Endothelial cell of umbilical vein (primary cell): ENCODE measurements around the gene ABLIM1. TPM values are rescaled to one million over a fixed set of nuclear protein-coding genes. Genes with fewer than 3 reads are reported as not detected.

Experiments
- BruUV-seq: library from RNA; stranded (reverse); fragments of 400-500 nt; replicated peaks from 2 replicates; lab custom pipeline; 2021; lab: Mats Ljungman, UMichigan
- CTCF ChIA-PET: fragments of 300-600, 350-600 bp; sonication (Branson Sonifier 250); formaldehyde crosslinking; loops from one replicate; lab custom pipeline; 2021; ENCODE audit warnings: antibody characterized with exemption, inconsistent platforms; lab: Charles Lee
- POLR2A ChIA-PET: fragments of 300-600, 350-600 bp; sonication (Branson Sonifier 250); formaldehyde crosslinking; loops from one replicate; lab custom pipeline; 2021; ENCODE audit warnings: antibody characterized with exemption, inconsistent platforms; lab: Charles Lee
- DNase-seq: peaks from one replicate; pipeline ENCODE4 v3.0.0-alpha.2; 2011; ENCODE audit warnings: low read depth, low spot score
- FAIRE-seq: peaks from 2 replicates; lab custom pipeline; 2011; peaks lifted over from hg19 to GRCh38; lab: Jason Lieb, UNC
- H2AFZ ChIP-seq: 2 replicates; pipeline ENCODE4 v1.6.0; 2012; ENCODE audit warnings: low read depth, low read length, control low read depth, inconsistent platforms
- H3K27ac ChIP-seq: 2 replicates; pipeline ENCODE4 v1.5.1; 2011; ENCODE audit warnings: low read depth, mild to moderate bottlenecking, control low read depth, low read length, moderate library complexity; ENCODE audit not compliant: insufficient read depth
- H3K27me3 ChIP-seq, 2 experiments: 2 replicates each; pipeline versions ENCODE4 v1.6.0 to v1.6.1; 2011; ENCODE audit warnings: low read length in 2 of 2, mixed read lengths in 1 of 2; ENCODE audit not compliant: control insufficient read depth in 2 of 2, insufficient read depth in 2 of 2
- H3K36me3 ChIP-seq, 2 experiments: 2 replicates in 1 of 2; 3 replicates in 1 of 2; pipeline ENCODE4 v1.5.1; 2011; ENCODE audit warnings: low read length in 2 of 2, mild to moderate bottlenecking in 1 of 2, moderate library complexity in 1 of 2; ENCODE audit not compliant: control insufficient read depth in 2 of 2, insufficient read depth in 2 of 2; ENCODE audit errors: extremely low read depth in 1 of 2
- H3K4me1 ChIP-seq: 3 replicates; pipeline ENCODE4 v1.5.1; 2011; ENCODE audit warnings: mild to moderate bottlenecking, low read length; ENCODE audit not compliant: control insufficient read depth, insufficient read depth; ENCODE audit errors: extremely low read depth
- H3K4me2 ChIP-seq: 2 replicates; pipeline ENCODE4 v1.6.1; 2011; ENCODE audit warnings: low read length, control low read depth, mixed read lengths; ENCODE audit not compliant: insufficient read depth
- H3K4me3 ChIP-seq, 3 experiments: fragments of 200-600 bp in 1 of 3; sonication (generic), shearing (Covaris generic) in 1 of 3; replicated peaks in 1 of 3; 2 replicates each; pipeline ENCODE4 v1.5.1; 2011 to 2016; ENCODE audit warnings: control low read depth in 3 of 3, low read length in 3 of 3, mild to moderate bottlenecking in 2 of 3, inconsistent platforms in 1 of 3, low read depth in 1 of 3, moderate library complexity in 1 of 3; ENCODE audit not compliant: insufficient read depth in 1 of 3
- H3K79me2 ChIP-seq: 2 replicates; pipeline ENCODE4 v1.6.0; 2012; ENCODE audit warnings: low read length, inconsistent platforms; ENCODE audit not compliant: control insufficient read depth, insufficient read depth
- H3K9ac ChIP-seq: replicated peaks from 2 replicates; pipeline ENCODE3; 2011; ENCODE audit warnings: low read length, control low read depth; ENCODE audit not compliant: insufficient read depth; ENCODE audit errors: extremely low read depth
- H3K9me1 ChIP-seq: replicated peaks from 3 replicates; pipeline ENCODE4 v1.6.0; 2011; ENCODE audit warnings: mild to moderate bottlenecking, low read length; ENCODE audit not compliant: control insufficient read depth, insufficient read depth; ENCODE audit errors: extremely low read depth
- H3K9me3 ChIP-seq: replicated peaks from 2 replicates; pipeline ENCODE4 v1.5.1; 2012; ENCODE audit warnings: low read length, inconsistent platforms; ENCODE audit not compliant: control insufficient read depth, insufficient read depth
- H4K20me1 ChIP-seq: replicated peaks from 2 replicates; pipeline ENCODE3; 2011; ENCODE audit warnings: mild to moderate bottlenecking, low read length; ENCODE audit not compliant: control insufficient read depth, insufficient read depth; ENCODE audit errors: extremely low read depth
- CTCF ChIP-seq, 2 donors: IDR thresholded peaks; 1 replicate in 1 of 2; 2 replicates in 1 of 2; pipeline ENCODE4 v1.5.1; 2011; ENCODE audit warnings: low read length in 2 of 2, mild to moderate bottlenecking in 2 of 2, moderate library complexity in 2 of 2, control low read depth in 1 of 2, inconsistent platforms in 1 of 2, low read depth in 1 of 2; ENCODE audit not compliant: insufficient read depth in 1 of 2; ENCODE audit errors: extremely low read depth in 1 of 2
- EZH2 ChIP-seq: IDR thresholded peaks from 2 replicates; pipeline ENCODE4 v1.6.1; 2012; ENCODE audit warnings: borderline replicate concordance, low read depth, mild to moderate bottlenecking, moderate library complexity, low read length, inconsistent platforms; ENCODE audit not compliant: severe bottlenecking
- FOS ChIP-seq: IDR thresholded peaks from 2 replicates; pipeline ENCODE4 v1.6.1; 2011; ENCODE audit warnings: mild to moderate bottlenecking, low read length, moderate library complexity, borderline replicate concordance; ENCODE audit not compliant: insufficient read depth
- GATA2 ChIP-seq: IDR thresholded peaks from 2 replicates; pipeline ENCODE4 v1.7.0; 2011; ENCODE audit warnings: low read depth, mild to moderate bottlenecking, moderate library complexity, mixed read lengths, low read length; ENCODE audit not compliant: insufficient read length, insufficient read depth
- JUN ChIP-seq: IDR thresholded peaks from 2 replicates; pipeline ENCODE4 v1.6.1; 2011; ENCODE audit warnings: borderline replicate concordance, low read depth; ENCODE audit not compliant: insufficient read length, insufficient read depth
- MAX ChIP-seq: IDR thresholded peaks from 2 replicates; pipeline ENCODE4 v1.6.1; 2011; ENCODE audit not compliant: insufficient read depth, insufficient read length
- MYC ChIP-seq: IDR thresholded peaks from one replicate; pipeline ENCODE4 v1.6.1; 2011; ENCODE audit warnings: mild to moderate bottlenecking, low read depth, low read length
- POLR2A ChIP-seq: IDR thresholded peaks from 2 replicates; pipeline ENCODE4 v1.6.1; 2012; ENCODE audit warnings: low read depth, mild to moderate bottlenecking, control low read depth, low read length
- POLR2AphosphoS5 ChIP-seq: IDR thresholded peaks from 2 replicates; pipeline ENCODE4 v1.6.1; 2012; ENCODE audit warnings: low read depth, mild to moderate bottlenecking, control low read depth, low read length, moderate library complexity; ENCODE audit not compliant: insufficient read depth
- dilution Hi-C: fragments of 300-500 bp; cut with MboI; formaldehyde crosslinking; loops from one replicate; pipeline ENCODE4 v1.15.0; 2019; ENCODE audit warnings: low sequenced_read_pairs; ENCODE audit not compliant: extremely low pct_ligation_motif_present
- intact Hi-C: fragments of 100-400 bp; cut with micrococcal nuclease; formaldehyde crosslinking; loops from one replicate; pipeline ENCODE4 v1.10.0; 2022
- polyA plus RNA-seq, 4 experiments: library from polyadenylated mRNA; depleted of rRNA in 3 of 4; stranded (reverse) in 3 of 4; unstranded in 1 of 4; fragments of >200 nt; gene quantifications; 2 replicates each; pipeline versions ENCODE4 v1.2.1 to v1.2.3, GENCODE V29; 2011 to 2012; ENCODE audit warnings: missing spikeins in 1 of 4
- total RNA-seq: library from RNA; stranded (reverse); gene quantifications from 2 replicates; pipeline ENCODE4 v1.2.3, GENCODE V29; 2021

The ABLIM1 gene
- total and polyA plus RNA-seq, 2 donors (not counting 3 experiments of a cell fraction or from before 2014, with no cell fraction given) = 128 to 235 TPM

- CTCF ChIA-PET = interaction anchor here (1.0 to 4.1 kb wide), 8 partner anchors 10 to 184 kb away, joined by 3 to 44 read pairs (median 6); no protein-coding TSS in a partner anchor
- intact Hi-C loops (loop anchor here (1.0 to 2.0 kb wide), 2 partner anchors 17 to 39 kb away; no protein-coding TSS in a partner anchor), dilution Hi-C loops (no loop called here)
- H3K9me3 ChIP-seq = no peaks in the 10 kb centered on the region
- no peaks in the 10 kb centered on the region for H4K20me1 ChIP-seq
- no peaks in the 10 kb centered on the region for H3K27me3 ChIP-seq
- peaks cover 31% of the 10 kb centered on the region for H3K4me1 ChIP-seq
- peaks cover 0 to 26% of the 10 kb centered on the region in 2 experiments for H3K36me3 ChIP-seq
- no peaks in the 10 kb centered on the region for H3K9me1 ChIP-seq
- H3K79me2 ChIP-seq = no peaks in the 10 kb centered on the region
- POLR2A ChIA-PET = no interaction called here
- no peak overlapping the region for H3K9ac ChIP-seq
- DNase-seq (no peak), FAIRE-seq (no peak)
- no peak overlapping the region for H2AFZ ChIP-seq
- TF ChIP-seq EZH2 = no peak
- no peak for TF ChIP-seq JUN
- TF ChIP-seq CTCF (IDR thresholded peaks at IDR 0.05; ENCODE audit: extremely low read depth in 1 of 2, insufficient read depth in 1 of 2, low read depth in 1 of 2, low read length in 2 of 2) = no peak
- no peak for TF ChIP-seq FOS
- no peak for TF ChIP-seq POLR2A
- no peak for TF ChIP-seq GATA2
- no peak for TF ChIP-seq MAX
- no peak for TF ChIP-seq POLR2AphosphoS5
- no peak for TF ChIP-seq MYC
- H3K4me3 ChIP-seq = no peak overlapping the region
- peak overlapping the region; percentile 19 for H3K27ac ChIP-seq
- H3K4me2 ChIP-seq = no peak overlapping the region
- BruUV-seq = no TSS peak
Measured at GRCh38 chr10:114487815-114488536, 170.1 kb downstream of the ABLIM1 start.
